ENCODE data around the gene CLCN1.

CLCN1 gene

GRCh38 chr7:143315776-143316175 is at the start of gene CLCN1:
CLCN1 (plus strand) TSS chr7:143316111; CDS start chr7:143316213, 102 bp downstream.
- H3K27ac ChIP-seq: no peak within 1 kb of the TSS
- TF ChIP-seq CTCF (conservative IDR thresholded peaks at IDR 0.05): no peak
- no peak for TF ChIP-seq ZFX (IDR thresholded peaks at IDR 0.05)

- H3K27ac ChIP-seq: no peak overlapping the region
- TF ChIP-seq CTCF (conservative IDR thresholded peaks at IDR 0.05) (no peak), ZFX (IDR thresholded peaks at IDR 0.05) (no peak)
Observed at GRCh38 chr7:143269251-143269650, 46.7 kb upstream of the CLCN1 start.

GRCh38 chr7:143271240-143271639 is 44.7 kb upstream of the CLCN1 start:
- no peak for TF ChIP-seq ZFX (IDR thresholded peaks at IDR 0.05)
- TF ChIP-seq CTCF (conservative IDR thresholded peaks at IDR 0.05): no peak
- H3K27ac ChIP-seq: no peak overlapping the region

- TF ChIP-seq ZFX (IDR thresholded peaks at IDR 0.05) (no peak), CTCF (conservative IDR thresholded peaks at IDR 0.05) (no peak)
Observed at GRCh38 chr7:143272871-143273270, 43.0 kb upstream of the CLCN1 start.

GRCh38 chr7:143279186-143280098 is 36.5 kb upstream of the CLCN1 start:
- no peak overlapping the region for H3K27ac ChIP-seq
- TF ChIP-seq CTCF (conservative IDR thresholded peaks at IDR 0.05): no peak
- TF ChIP-seq ZFX (IDR thresholded peaks at IDR 0.05): no peak

More at GRCh38 chr7:143272871-143273270, 43.0 kb upstream of the CLCN1 start:
- no peak overlapping the region for H3K27ac ChIP-seq

- no peak overlapping the region for H3K27ac ChIP-seq
- no peak for TF ChIP-seq ZFX (IDR thresholded peaks at IDR 0.05)
- TF ChIP-seq CTCF (conservative IDR thresholded peaks at IDR 0.05): no peak
Observed at GRCh38 chr7:143280160-143280559, 35.8 kb upstream of the CLCN1 start.

GRCh38 chr7:143280566-143280965 is 35.3 kb upstream of the CLCN1 start:
- TF ChIP-seq ZFX (IDR thresholded peaks at IDR 0.05) (no peak), CTCF (conservative IDR thresholded peaks at IDR 0.05) (no peak)
- H3K27ac ChIP-seq: no peak overlapping the region

Measured in C4-2B (cell line).